NCI-H1436 treated with DMSO at 0.1 percent for 48 hours (cell line): ENCODE data around the gene MBD4.
"Not testable (repeated sequence)": the region's sequence is repeated elsewhere in the genome, so short reads cannot be mapped to it uniquely, and the experiment has no call there.

ENCODE experiments used
- DNase-seq: peaks from one replicate; lab custom pipeline; 2025; lab: John Stamatoyannopoulos, UW

MBD4 gene

DNA sequence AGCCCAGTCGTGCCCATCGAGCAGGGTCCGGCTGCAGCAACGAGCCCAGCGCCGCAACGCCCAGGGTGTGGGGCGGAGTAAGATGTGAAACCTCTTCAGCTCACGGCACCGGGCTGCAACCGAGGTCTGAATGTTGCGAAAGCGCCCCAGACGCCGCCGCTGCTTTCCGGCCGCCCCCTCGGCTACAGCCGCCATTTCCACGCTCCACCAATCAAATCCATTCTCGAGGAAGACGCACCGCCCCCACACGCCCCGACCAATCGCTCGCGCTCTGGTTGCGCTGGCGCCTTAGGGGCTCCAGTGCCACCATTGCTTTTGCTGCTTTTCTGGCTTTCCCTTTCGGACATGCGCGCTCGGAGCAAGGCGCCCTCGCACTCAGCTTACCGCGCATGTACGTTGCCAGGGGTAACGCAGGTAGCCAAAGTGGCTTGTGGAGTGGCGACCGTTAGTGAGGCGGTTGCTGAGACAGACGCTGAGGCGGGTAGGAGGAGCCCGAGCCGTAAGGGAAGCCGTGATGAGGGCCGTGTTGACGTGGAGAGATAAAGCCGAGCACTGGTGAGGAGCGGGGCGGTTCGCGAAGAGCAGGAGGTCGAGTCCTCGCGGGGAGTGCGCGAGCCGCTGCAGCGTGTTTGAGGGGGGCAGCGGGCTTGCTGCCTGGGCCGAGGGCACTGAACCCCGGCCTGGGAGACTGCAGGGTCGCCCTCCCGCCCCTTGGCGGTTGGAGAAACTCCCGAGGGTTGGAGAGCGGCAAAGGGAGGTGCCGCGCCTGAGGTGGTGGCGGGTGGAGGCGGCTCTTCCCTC, at the start of gene MBD4, which contains the start of gene IFT122:
Gene MBD4, minus strand, starts transcription at position 132 of the 801 bp plus-strand sequence. Its CDS starts 115 bp downstream, at position 17.
Gene IFT122, plus strand, starts transcription at position 408 of the 801 bp plus-strand sequence. Its CDS starts 107 bp downstream, at position 515.
- peak; percentile 98 for DNase-seq

DNA sequence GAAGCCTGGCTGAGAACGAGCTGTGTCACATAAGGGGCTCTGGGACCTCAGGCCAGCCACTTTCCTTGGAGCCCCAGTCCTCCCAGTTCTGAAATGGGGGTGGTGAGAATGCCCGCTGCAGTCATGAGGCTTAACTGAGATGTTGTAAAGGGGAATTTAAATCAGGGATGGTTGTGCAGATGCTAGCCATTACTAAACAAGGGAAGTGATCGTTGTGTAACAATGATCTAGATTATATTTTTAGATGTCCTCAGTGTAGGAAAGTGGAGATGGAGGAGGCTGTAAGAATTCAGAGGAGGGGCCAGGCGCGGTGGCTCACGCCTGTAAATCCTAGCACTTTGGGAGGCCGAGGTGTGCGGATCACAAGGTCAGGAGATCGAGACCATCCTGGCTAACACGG, 49.5 kb upstream of the MBD4 start:
- DNase-seq = not testable (repeated sequence)

DNA sequence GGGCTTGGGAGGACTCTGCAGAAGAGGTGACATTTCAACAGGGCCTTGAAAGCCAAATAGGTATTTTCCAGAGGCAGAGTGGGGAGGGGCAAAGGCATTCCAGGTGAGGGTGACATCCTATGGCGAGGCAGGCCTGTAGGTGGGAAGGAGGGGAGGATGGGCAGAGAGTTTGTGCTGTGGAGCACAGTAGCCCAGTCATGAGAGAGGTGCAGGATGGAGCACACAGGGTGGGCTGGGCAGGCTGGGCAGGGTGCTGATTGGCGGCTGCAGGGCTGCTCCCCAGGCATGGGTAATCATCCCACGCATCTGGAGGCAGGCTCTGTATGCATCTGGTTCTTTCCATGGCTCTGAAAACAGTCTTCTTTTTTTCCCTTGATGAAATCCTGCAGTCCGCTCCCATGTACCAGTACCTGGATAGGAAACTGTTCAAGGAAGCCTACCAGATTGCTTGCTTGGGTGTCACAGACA, 48.2 kb upstream of the MBD4 start:
- DNase-seq = not testable (repeated sequence)

DNA sequence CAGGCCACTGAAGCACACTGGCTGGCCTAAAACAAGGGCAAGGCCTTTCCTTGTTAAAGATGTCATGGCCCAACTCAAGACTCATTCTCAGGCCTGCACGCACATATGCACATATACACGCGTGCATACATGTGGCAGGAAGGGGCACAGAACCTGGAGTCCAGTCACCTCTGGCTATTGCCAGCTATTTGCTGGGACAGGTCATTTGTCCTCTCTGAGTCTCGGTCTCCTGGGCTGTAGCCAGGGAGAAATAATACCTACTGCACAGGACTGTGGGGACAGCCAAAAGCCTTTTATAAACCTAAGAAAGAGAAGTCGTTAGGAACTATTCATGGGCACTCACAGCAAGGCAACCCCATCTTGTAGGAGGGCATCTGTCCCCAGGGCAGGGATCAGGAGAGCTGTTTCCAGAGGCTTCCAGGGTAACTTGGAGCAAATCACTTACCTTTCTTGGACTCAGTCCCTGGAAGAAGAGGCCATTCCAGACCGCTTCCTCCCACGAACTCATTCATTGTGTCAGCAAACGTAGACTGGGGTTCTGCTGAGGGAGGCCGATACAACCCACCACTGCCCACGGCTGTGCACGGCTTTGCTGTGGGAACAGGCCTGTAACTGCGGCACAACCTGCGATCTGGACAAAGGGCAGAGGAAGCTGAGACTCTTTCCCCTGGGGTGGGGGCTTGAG, 47.6 kb upstream of the MBD4 start:
- DNase-seq = no peak

DNA sequence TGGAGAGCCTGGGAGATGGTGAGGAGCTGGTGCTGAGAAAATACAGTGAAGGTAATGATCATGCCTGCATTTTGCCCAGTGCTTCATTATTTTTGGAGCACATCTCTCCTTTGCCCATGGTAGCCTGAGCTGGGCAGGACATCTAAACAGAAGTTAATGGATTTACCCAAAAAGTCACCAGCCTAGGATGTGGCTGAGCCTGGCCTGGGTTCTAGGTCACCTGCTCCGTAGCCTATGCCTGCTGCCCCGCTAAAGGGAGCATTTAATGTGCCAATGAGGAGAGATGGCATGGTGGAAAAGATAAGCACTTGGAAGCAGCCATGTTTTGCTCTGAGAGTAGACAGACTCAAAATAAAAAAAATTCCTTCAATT, 46.9 kb upstream of the MBD4 start:
- DNase-seq = no peak

DNA sequence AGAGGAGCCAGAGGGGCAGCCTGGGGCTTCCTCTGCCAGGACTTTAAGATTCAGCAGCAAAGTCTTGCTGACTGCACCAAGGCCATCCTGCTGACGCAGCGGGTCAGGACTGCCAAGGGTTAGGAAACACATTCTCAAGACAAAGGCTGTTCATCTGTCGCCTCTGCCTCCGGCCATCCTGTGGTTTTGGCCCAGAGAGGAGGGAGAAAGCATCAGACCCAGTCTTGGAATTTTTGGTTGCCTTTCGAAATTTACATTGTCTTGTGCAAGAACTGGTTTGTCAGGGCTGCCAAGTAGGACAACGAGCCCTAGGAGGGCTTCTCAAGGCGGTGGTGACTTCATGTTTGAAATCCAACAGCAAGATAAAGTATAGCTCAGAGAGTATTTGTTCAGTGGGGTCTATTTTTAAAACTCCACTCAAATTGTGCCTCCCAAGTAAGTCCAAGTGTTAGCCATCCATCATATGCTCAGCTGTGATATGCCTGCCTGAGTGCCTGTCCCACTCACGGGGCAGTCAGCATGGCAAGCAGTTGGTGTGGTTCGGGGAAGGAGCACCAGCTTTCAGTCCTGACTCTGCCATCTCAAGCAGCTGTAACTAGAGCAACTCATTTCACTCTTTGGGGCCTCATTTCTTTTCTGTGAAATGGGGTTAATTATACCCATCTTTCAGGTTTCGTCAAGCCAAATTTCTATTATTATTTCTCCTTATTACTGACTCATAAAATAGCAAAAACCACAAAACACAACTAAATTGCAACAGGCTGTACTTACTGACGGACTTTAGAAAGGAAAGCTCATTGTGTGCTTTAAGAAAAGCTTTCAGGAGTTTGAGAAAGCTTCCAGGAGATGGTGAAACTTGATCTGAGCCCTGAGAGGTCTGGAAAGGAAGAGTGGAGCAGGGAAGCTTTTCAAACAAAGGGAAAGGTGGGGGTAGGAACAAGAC, 46.2 kb upstream of the MBD4 start:
- DNase-seq = no peak

DNA sequence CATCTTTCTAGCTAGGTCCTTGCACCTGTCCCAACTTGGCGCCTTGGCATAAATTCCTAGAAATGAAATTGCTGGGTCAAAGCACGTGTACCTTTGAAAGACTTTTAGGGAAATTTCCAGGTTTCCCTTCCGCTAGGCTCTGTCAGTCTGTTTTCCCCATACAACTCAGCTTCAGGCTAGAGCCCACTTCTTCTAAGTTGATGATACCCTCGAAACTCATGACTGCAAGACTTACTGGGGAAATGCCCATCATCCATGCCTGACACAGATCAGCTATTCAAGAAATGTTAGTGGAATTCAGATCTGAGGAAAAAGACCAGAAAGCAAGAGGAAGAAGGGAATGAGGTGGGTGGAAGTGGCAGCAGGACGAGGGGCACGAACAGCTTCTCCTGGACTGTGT, 45.4 kb upstream of the MBD4 start:
- DNase-seq = not testable (repeated sequence)

DNA sequence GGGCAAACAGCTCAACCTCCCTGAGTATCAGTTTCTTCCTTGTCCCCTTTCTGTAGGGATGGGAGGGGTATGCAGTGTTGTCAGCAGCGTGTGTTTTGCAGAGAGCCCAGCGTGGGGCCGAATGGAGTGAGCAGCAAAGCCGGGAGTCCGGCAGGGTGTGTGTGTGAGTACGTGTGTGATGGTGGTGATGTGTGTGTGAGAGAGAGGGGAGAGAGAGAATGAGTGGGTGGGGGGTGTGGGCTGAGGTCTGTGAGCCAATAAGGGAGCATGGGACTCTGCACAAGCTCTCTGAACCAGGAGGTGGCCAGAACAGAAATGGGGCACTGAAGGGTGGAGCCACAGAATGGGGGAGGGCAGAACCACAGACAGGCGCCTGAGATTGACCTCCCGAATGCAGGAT, 44.1 kb upstream of the MBD4 start:
- no peak for DNase-seq

DNA sequence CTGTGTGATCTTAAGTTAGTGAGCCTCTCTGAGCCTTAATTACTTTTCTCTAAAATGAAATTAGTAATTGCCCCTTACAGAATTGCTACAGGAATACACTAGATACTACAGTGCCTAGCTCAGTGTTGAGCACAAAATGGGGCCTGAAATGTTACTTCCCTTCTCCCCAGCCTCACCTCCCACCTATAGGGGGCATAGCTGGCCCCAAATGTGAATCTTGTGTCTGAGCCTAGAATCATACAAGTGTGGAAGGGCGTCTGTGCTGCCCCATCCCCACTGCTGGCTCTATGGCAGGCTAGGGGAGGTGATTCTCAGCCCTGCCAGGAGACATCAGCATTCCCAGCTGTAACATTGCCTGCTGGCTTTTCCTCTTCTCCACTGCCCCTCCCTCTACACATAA, 43.0 kb upstream of the MBD4 start:
- no peak for DNase-seq

DNA sequence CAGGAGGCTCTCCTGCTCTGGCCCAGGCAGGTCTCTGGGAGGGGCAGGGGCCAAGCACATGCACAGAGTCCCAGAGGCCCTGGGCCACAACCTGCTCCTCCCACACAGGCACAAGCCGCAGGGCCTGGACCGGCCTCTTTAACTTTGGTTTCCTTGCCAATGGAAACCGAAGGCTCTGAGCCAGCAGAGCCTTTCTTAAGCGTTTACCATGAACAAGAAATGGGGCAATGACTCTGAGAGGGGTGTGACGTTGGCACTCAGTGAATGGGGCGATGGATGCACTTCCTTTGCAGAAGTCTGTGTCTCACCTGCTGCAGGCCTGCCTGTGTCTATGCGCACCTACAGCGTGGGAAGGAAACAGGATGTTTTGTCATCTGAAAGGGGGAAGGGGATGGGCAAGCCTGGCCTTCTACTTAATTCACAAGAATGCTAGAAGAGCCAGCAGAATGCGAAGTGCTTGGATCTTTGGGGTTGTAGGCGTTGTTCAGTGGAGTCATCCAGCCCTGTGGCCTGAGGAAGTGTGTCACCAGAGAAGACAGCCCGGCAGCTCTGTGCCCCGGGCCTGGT, 42.1 kb upstream of the MBD4 start:
- no peak for DNase-seq

DNA sequence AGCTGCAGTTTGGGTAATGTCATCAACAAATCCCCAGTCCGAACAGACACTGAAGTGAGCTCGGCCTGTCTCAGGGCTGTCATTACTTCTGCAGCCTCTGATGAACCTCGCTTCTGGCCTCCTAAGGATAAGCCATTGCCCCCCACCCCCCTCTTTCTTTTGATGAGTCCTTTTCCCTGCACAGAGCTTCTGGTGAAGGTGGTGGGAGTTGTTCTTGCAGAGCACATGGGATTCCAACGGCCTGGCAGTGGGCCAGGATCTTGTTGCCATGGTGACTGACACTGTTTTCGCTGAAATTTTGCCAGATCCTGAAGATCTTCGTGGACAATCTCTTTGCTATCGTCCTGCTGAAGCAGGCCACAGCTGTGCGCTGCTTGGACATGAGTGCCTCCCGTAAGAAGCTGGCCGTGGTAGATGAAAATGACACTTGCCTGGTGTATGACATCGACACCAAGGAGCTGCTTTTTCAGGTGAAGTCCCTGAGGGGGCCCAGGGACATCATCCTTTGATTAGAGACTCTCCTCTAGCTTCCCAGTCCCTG, 41.5 kb upstream of the MBD4 start:
- not testable (repeated sequence) for DNase-seq

DNA sequence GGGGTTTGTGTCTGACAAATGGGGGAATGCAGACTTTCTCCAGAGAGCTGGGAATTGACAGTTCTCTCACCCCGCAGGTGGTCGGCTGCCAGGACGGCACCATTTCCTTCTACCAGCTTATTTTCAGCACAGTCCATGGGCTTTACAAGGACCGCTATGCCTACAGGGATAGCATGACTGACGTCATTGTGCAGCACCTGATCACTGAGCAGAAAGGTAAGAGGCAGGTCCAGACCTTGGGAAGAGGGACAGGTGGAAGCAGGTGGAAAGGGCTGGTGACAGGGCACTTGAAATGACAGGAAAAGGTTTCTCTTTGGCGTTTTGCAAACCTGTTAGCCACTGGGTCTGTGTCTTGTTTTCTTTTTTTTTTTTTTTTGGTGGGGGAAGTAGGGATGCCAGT, 36.8 kb upstream of the MBD4 start:
- no peak for DNase-seq

DNA sequence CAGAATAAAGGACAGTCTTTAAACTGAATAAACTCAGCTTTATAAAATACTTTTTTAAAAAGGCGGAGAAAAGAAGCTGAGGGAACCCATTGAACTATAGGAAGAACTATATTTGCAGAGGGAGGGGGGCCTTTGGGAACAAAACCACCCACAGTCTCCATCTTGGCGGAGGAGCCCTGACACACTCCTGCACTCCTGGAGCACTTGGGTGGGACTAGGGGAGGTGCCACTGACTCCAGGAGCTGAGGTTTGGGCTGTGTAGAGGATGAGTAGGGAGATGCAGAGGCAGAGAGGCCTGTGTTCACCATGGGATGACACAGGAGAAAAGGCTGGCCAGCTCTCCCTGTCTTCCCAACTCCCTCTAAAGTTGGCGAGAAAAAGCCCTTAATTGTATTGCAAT, 36.1 kb upstream of the MBD4 start:
- no peak for DNase-seq

DNA sequence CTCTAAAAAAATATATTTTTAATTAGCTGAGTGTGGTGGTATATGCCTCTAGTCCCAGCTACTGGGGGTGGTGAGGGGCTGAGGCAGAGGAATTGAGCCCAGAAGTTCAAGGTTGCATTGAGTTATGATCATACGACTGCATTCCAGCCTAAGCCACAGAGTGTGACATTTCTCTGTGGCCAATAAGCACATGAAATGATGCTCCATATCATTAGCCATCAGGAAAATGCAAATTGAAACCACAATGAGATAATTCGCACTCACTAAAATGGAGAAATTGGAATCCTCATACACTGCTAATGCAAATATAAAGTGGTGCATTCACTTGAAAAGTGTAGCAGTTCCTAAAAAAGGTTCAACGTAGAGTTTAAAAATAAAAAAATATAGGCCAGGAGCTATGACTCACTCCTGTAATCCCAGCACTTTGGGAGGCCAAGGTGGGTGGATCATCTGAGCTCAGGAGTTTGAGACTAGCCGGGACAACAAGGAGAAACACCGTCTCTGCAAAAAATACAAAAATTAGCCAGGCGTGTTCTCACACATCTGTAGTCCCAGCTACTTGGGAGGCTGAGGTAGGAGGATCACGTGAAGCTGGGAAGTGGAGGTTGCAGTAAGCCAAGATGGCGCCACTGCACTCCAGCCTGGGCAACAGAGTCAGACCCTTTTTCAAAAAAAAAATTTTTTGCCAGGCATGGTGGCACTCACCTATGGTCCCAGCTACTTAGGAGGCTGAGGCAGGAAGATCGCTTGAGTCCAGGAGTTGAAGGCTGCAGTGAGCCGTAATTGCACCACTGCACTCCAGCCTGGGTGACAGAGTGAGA, 35.4 kb upstream of the MBD4 start:
- DNase-seq = no peak

DNA sequence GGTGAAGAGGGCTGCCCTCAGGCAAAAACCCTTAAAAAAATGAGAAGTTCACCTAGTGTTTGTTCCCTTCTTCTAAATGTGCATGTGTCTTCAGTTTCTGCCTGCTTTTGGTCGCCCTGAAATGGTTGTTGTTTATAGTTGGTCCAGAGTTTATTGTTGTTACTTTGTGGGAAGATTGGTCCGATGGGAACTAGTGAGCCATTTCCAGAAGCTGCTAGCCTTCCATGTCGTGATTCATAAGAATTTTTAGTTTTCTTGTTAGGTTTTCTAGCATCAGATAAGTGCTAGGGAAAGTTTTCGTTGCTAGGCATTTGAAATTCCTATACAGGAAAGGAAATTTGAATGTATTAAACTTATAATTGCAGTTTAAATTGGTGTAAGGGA, 34.0 kb upstream of the MBD4 start:
- DNase-seq = no peak

DNA sequence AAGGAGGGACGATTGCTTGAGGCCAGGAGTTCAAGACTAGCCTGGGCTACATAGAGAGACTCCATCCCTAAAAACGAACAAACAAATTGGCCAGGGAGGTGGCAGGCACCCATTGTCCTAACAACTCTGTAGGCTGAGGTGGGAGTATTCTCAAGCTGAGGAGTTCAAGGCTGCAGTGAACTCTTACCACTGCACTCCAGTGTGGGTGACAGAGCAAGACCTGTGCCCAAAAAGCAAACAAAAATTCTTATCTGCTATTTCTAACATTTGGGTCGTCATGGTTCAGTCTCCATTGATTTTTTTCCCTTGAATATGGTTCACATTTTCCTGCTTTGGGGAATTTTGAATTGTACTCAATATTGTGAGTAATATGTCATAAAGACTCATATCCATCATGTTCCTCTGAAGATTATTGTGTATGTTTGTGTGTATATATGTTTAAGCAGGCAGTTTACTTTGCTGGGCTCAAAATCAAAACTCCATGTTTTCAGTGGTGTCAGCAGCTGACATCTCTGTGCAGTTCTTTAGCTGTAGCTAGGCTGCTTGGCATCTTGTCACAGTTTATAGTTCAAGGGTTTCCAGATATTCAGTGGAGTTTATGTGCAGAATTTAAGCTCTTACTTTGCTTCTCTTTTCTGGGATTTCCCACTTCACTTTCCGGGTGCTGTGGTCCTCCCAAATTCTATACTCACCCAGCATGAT, 33.5 kb upstream of the MBD4 start:
- no peak for DNase-seq

DNA sequence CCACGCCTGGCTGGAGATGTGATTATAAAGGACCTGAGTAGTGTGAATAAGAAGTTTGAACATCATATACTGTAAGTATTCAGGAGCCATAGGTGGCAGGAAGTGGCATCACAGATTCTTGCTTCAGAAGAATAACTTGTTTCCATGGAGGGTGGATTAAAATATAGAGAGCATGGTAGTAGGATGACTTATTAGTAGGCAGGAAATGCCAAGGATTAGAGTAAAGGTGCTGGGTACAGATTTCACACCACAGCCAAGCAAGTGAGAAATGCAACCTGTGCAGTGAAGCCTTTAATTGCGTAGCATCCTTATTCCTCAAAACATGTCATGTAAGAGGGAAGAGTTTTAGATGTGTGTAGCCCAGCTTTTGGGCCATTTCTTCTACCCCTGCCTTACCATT, 31.1 kb upstream of the MBD4 start:
- no peak for DNase-seq

DNA sequence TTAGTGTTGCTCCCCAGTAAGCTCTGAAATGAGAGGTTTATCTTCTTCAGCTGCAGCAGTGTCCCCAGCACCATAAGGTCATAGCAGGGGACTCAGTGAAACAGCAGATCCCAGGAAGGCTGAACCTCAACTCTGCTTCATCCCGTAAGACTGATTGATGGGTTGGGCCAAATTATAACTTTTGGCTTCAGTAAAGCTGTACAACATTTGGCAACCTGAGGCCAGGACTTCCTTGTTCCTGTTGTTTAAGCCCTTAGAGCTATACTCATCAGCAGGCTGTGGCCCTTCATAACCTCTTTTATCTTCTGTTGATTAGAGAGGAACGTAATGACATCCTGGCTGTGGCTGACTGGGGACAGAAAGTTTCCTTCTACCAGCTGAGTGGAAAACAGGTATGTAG, 29.3 kb upstream of the MBD4 start:
- DNase-seq = no peak

DNA sequence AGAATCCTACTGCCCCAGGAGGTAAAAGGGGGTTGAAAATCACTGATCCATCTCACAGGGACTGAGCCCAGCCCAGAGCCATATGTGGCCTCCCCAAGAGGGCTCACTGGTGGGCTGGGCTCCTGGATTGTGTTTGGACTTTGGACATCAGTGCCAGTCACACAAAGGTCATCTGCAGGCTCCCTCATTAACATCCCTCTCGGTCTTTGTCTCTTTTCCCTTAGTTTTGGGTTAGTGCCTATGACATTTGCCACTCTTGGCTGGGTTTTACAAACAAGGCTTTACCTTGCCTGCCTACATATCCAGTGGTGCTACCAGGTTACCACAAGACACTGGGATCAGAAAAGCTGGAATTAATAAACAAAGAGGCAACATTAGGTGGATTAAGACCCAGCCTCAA, 28.2 kb upstream of the MBD4 start:
- no peak for DNase-seq

DNA sequence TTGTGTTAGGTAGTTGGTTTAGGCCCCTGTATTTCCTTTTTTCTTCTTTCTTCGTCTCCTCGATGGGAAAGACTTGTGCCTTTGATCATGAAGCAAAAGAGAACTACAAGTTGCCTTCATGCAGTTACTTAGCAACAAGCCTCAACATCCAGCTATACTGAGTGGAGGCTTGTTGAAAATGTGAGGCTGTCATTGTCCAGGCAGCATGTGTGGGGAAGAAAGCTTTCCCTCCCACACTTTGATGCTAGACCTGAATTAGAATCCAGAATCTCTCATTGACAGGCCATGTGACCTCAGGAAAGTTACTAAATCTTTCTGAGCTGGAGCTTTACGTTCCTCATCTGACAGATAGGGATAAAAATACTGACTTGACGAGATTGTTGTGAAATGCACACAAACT, 24.0 kb upstream of the MBD4 start:
- no peak for DNase-seq
